Gastroesophageal sphincter (tissue), 3 donors: ENCODE results near the gene COQ8B.

Source experiments
- CTCF ChIP-seq, 4 experiments: fragments of 200-600 bp in 2 of 4; fragments of 450-650 bp in 2 of 4; sonication (generic) in 1 of 4; IDR thresholded peaks; one replicate each; pipeline ENCODE4 v1.5.1; 2017 to 2019; ENCODE audit warnings: antibody characterized with exemption in 4 of 4, mild to moderate bottlenecking in 2 of 4, moderate library complexity in 2 of 4
- EP300 ChIP-seq: sonication (generic); formaldehyde crosslinking; IDR thresholded peaks from one replicate; pipeline ENCODE4 v1.6.1; 2017; ENCODE audit warnings: antibody characterized with exemption, mild to moderate bottlenecking
- POLR2AphosphoS5 ChIP-seq: sonication (generic); formaldehyde crosslinking; IDR thresholded peaks from one replicate; pipeline ENCODE4 v1.6.1; 2017; ENCODE audit warnings: antibody characterized with exemption

GRCh38 chr19:40697007-40697406 is 19.7 kb downstream of the COQ8B start:
- TF ChIP-seq CTCF (IDR thresholded peaks at IDR 0.05), result no peak
- TF ChIP-seq POLR2AphosphoS5, result no peak
- TF ChIP-seq EP300, result no peak
